OCI-LY7 (cell line): ENCODE data around the gene ADGRG6. TPM values are rescaled to one million over a fixed set of nuclear protein-coding genes. Genes with fewer than 3 reads are reported as not detected.

Source experiments
- BruUV-seq: library from RNA; stranded (reverse); fragments of 400-500 nt; replicated peaks from 2 replicates; lab custom pipeline; 2021; lab: Mats Ljungman, UMichigan
- CTCF ChIA-PET: fragments of 300-600 bp; sonication (Branson Sonifier 250); formaldehyde crosslinking; loops from one replicate; lab custom pipeline; 2022; ENCODE audit warnings: antibody characterized with exemption; ENCODE audit not compliant: unreplicated experiment; lab: Charles Lee
- POLR2A ChIA-PET: fragments of 300-600 bp; sonication (Branson Sonifier 250); formaldehyde crosslinking; loops from one replicate; lab custom pipeline; 2022; ENCODE audit warnings: antibody characterized with exemption; lab: Charles Lee
- DNase-seq: peaks from one replicate; pipeline ENCODE4 v3.0.0-alpha.2; 2015; ENCODE audit warnings: low spot score
- H2AFZ ChIP-seq: fragments of 200-600 bp; sonication (generic), shearing (Covaris generic); 2 replicates; pipeline ENCODE4 v1.6.1; 2014; ENCODE audit warnings: mild to moderate bottlenecking, antibody characterized with exemption, low read length, moderate library complexity
- H3K27ac ChIP-seq: fragments of 200-600 bp; sonication (generic); 2 replicates; pipeline ENCODE4 v1.5.1; 2014; ENCODE audit warnings: mixed run types, low read depth, mild to moderate bottlenecking, moderate library complexity, low read length, inconsistent platforms; ENCODE audit not compliant: poor library complexity, severe bottlenecking
- H3K36me3 ChIP-seq: fragments of 200-600 bp; sonication (generic); 2 replicates; pipeline ENCODE4 v1.6.1; 2014; ENCODE audit warnings: mild to moderate bottlenecking, antibody characterized with exemption, low read length, moderate library complexity, mixed read lengths; ENCODE audit not compliant: insufficient read depth
- H3K4me1 ChIP-seq: fragments of 200-600 bp; sonication (generic); 2 replicates; pipeline ENCODE4 v1.5.1; 2014; ENCODE audit warnings: mild to moderate bottlenecking, low read length; ENCODE audit not compliant: insufficient read depth, poor library complexity, severe bottlenecking
- H3K4me2 ChIP-seq: fragments of 200-600 bp; sonication (generic); 2 replicates; pipeline ENCODE4 v1.6.1; 2014; ENCODE audit warnings: mild to moderate bottlenecking, low read length
- H3K4me3 ChIP-seq: fragments of 200-600 bp; sonication (generic); 2 replicates; pipeline ENCODE4 v1.5.1; 2014; ENCODE audit warnings: mild to moderate bottlenecking, low read depth, low read length; ENCODE audit not compliant: poor library complexity, severe bottlenecking
- H3K79me2 ChIP-seq: fragments of 200-600 bp; sonication (generic); 2 replicates; pipeline ENCODE4 v1.6.1; 2016; ENCODE audit warnings: low read depth, mild to moderate bottlenecking, low read length, moderate library complexity, mixed read lengths; ENCODE audit not compliant: insufficient read depth
- H3K9me2 ChIP-seq: fragments of 200-600 bp; sonication (generic); 2 replicates; pipeline ENCODE4 v1.6.1; 2016; ENCODE audit warnings: mild to moderate bottlenecking, low read length, mixed read lengths; ENCODE audit not compliant: insufficient read depth
- H3K9me3 ChIP-seq: fragments of 200-600 bp; sonication (generic); 2 replicates; pipeline ENCODE4 v1.6.1; 2014; ENCODE audit warnings: mild to moderate bottlenecking, mixed run types, low read length, mixed read lengths
- H4K20me1 ChIP-seq: fragments of 200-600 bp; sonication (generic); 2 replicates; pipeline ENCODE4 v1.6.1; 2014; ENCODE audit warnings: mild to moderate bottlenecking, antibody characterized with exemption, low read length, moderate library complexity, mixed read lengths; ENCODE audit not compliant: insufficient read depth
- CTCF ChIP-seq: fragments of 200-600 bp; sonication (generic); conservative IDR thresholded peaks from 2 replicates; pipeline ENCODE4 v1.5.1; 2014; ENCODE audit warnings: mild to moderate bottlenecking, antibody characterized with exemption, low read length, moderate library complexity, mixed read lengths
- EZH2phosphoT487 ChIP-seq: fragments of 200-600 bp; sonication (generic); IDR thresholded peaks from 2 replicates; pipeline ENCODE4 v1.6.1; 2018; ENCODE audit warnings: low read depth, borderline replicate concordance, mild to moderate bottlenecking, mixed run types, antibody characterized with exemption, low read length, moderate library complexity, mixed read lengths
- intact Hi-C: fragments of 100-400 bp; cut with micrococcal nuclease; formaldehyde crosslinking; loops from one replicate; pipeline ENCODE4 v1.10.0; 2022; ENCODE audit not compliant: unreplicated experiment
- total RNA-seq, 2 experiments: library from RNA; depleted of rRNA in 1 of 2; stranded (reverse); fragments of >200 nt in 1 of 2; shearing (Covaris generic) in 1 of 2; gene quantifications; 2 replicates each; pipeline ENCODE4 v1.2.3, GENCODE V29; 2014 to 2022

The ADGRG6 gene
- total RNA-seq, 2 experiments from 2014 or later: not detected

- Histone ChIP-seq H3K4me2 (no peak overlapping the region), H3K36me3 (no peaks in the 10 kb centered on the region), H3K9me3 (no peaks in the 10 kb centered on the region), H2AFZ (no peak overlapping the region), H3K79me2 (no peaks in the 10 kb centered on the region), H4K20me1 (no peaks in the 10 kb centered on the region), H3K4me3 (no peak overlapping the region), H3K27ac (no peak overlapping the region), H3K4me1 (no peaks in the 10 kb centered on the region), H3K9me2 (no peaks in the 10 kb centered on the region)
- ChIA-PET POLR2A (interaction anchor here (1.0 kb wide), 1 partner anchor 30 kb away, joined by 3 read pairs; no protein-coding TSS in a partner anchor), CTCF (no interaction called here)
- intact Hi-C loops: no loop called here
- BruUV-seq: no TSS peak
- TF ChIP-seq CTCF: no peak
- no peak for TF ChIP-seq EZH2phosphoT487
- DNase-seq: no peak
These were observed 33.6 kb downstream of the ADGRG6 start for GRCh38 chr6:142335415-142335814.

GRCh38 chr6:142336183-142336582 is 34.4 kb downstream of the ADGRG6 start:
- no peaks in the 10 kb centered on the region for H3K79me2 ChIP-seq

More at GRCh38 chr6:142336183-142336582, 34.4 kb downstream of the ADGRG6 start:
- ChIA-PET CTCF (no interaction called here), POLR2A (interaction anchor here (1.0 kb wide), 1 partner anchor 31 kb away, joined by 3 read pairs; no protein-coding TSS in a partner anchor)
- no peaks in the 10 kb centered on the region for H4K20me1 ChIP-seq
- no TSS peak for BruUV-seq
- no peaks in the 10 kb centered on the region for H3K9me2 ChIP-seq
- TF ChIP-seq EZH2phosphoT487 (no peak), CTCF (no peak)
- no peak overlapping the region for H3K27ac ChIP-seq
- no peaks in the 10 kb centered on the region for H3K4me1 ChIP-seq
- DNase-seq: no peak
- no peaks in the 10 kb centered on the region for H3K9me3 ChIP-seq
- intact Hi-C loops: no loop called here
- H2AFZ ChIP-seq: no peak overlapping the region
- no peaks in the 10 kb centered on the region for H3K36me3 ChIP-seq
- no peak overlapping the region for H3K4me3 ChIP-seq
- H3K4me2 ChIP-seq: no peak overlapping the region
